Stimulated activated CD8-positive, alpha-beta memory T cell treated with anti-CD3 and anti-CD28 coated beads, Interleukin-12 subunit alpha, Interleukin-12 subunit beta, amount 100 ng/mL, for 4 hours (primary cell): ENCODE measurements around the gene C10orf105.

Experiments used
- DNase-seq: peaks from one replicate; pipeline ENCODE4 v3.0.0-alpha.2; 2020; ENCODE audit warnings: low read depth

C10orf105 gene

DNA sequence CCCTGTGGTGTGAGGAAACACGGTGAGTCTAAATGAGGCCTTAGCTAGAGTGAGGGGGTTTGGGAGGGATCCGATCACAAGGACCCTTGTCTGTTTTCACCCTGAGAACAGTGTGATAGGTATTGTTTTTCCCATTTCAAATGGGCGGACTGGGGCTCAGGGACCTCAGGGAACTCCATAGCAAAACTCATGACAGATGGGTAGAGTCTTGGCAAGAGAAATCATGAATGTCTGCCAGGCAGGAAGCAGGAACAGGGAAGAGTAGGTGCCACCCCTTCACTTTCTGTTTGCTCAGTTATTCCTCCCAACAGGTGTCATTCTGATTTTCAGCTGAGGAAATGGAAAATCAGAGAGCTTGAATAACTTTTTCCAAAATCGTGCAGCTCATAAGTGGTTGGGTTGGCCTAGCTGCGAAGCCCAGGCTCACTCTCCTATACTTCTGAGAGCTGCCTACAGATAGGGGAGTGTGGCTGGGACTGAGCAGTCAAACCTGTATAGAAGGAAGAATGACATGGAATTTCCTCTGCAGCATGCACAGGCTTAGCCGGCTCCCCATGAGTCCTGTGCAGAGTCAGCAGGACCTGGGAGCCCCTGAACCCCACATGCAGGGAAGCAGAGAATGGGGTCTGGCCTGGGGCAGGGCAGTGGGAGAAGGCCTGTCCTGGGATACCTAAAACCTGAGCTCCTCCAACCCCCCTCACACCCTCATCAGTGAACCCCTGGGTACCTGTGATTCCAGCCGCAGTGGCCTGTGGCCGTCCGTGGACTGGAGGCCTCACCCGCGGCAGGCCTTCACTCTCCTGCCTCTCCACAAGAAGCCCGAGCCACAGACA is 17.6 kb upstream of the C10orf105 start:
- DNase-seq: no peak

DNA sequence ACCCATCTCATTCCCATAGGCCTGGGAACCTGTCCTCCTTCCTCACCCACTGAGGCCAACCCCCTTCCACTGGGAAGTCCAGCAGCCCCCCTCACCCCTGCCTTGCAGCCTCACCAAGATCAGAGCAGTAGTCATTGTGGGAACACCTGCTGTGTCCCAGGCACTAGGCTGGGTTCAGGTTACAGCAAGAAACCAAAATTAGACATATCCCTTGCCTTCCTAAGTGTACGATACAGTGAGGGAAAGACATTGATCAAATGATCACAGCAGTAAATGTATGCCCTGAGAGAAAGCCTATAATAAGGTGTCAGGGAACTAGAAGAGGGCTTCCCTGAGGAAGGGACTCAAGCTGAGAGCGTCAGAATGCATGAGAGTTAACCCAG is 17.0 kb upstream of the C10orf105 start:
- no peak for DNase-seq

DNA sequence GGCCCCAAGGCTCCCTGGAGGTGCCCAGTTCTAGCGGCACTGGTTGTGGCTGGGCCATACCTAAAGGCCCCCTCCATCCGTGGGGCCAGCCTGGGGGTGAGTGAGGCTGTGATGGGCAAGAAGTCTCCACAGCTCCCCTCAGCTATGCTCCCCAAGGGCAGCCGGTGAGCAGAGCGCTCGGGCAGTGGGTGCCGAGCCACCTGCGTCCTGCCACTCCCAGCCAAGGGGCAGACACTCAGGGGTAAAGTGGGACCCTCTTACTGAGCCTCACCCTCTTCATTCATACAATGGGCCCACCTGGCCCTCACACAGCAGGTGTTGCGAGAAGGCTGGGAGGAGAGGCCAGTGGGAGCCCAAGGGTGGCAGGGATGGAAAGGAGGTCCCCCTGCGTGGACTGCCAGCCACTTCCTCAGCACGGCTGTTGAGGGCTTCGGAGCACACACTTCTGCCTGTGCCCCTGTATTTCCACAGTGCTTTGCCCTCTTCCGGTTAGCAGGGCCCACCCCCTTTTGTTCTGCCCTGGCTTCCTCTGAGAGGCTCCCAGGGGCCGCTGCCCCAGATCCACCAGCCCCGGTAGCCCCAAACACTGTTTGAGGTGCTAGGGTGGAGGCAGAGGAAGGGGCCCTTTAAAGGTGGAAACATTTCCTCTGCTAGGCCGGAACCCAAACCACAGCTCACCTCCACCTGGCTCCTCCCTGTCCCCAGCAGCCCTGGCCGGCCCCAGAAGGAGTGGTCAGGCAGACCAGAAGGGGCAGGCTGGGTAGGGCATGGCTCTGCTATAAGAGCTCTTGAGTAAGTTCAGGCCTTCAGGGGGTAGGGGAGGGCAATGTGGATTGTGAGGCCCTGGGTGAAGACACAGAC is 16.4 kb upstream of the C10orf105 start:
- DNase-seq: peak; percentile 49

DNA sequence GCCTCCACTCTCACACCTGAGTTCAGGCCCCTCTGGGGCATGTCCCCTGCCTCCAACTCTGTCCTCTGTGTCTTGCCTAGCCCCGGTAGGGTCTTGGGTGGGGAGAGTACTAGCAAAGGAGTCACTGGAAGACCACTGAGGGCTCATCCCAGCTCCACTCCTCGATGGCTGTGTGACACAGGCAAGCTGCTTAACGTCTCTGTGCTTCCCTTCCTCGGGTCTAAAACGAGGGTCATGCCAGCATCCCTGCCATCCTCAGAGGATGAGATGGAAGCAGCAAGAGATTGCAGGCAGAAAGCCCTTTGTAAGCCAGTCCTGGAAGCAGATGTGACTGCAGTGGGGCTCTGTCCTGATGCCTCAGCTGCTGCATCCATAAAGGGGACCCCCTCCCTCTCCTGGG is 15.2 kb upstream of the C10orf105 start:
- no peak for DNase-seq

DNA sequence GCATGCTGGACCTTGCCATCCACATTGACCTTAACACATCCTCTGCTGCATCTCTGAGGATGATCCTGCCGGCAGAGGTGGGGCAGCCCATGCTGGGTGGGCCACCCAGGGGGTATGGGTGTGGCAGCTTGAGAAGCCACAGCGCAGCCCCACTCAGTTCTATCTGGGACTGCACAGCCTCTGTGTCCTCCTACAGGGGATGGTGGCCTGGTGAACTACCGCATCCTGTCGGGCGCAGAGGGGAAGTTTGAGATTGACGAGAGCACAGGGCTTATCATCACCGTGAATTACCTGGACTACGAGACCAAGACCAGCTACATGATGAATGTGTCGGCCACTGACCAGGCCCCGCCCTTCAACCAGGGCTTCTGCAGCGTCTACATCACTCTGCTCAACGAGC is 12.2 kb upstream of the C10orf105 start:
- DNase-seq: no peak

DNA sequence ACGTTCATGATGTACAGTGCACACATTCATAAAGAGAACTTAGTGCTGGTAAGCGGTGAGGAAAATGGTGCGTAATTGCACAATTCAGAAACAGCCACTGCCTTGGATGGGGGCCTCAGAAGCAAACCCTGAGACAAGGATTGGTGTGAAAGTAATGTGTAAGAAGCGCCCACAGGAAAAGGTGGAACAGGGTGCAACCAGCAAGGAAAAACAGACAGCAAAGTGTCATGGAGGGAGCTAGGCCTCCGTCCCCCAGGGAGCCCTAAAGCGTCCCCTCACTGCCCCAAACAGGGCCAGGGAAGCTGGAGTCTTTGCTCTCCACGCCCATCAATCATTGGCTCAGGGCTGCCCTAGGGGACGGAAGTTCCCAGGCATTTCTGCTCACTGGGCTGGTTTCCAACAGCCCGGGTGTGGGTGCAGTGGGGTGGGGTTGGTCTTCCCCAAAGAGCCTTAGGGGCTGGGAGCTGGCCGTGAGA is 9.6 kb upstream of the C10orf105 start:
- DNase-seq: no peak

DNA sequence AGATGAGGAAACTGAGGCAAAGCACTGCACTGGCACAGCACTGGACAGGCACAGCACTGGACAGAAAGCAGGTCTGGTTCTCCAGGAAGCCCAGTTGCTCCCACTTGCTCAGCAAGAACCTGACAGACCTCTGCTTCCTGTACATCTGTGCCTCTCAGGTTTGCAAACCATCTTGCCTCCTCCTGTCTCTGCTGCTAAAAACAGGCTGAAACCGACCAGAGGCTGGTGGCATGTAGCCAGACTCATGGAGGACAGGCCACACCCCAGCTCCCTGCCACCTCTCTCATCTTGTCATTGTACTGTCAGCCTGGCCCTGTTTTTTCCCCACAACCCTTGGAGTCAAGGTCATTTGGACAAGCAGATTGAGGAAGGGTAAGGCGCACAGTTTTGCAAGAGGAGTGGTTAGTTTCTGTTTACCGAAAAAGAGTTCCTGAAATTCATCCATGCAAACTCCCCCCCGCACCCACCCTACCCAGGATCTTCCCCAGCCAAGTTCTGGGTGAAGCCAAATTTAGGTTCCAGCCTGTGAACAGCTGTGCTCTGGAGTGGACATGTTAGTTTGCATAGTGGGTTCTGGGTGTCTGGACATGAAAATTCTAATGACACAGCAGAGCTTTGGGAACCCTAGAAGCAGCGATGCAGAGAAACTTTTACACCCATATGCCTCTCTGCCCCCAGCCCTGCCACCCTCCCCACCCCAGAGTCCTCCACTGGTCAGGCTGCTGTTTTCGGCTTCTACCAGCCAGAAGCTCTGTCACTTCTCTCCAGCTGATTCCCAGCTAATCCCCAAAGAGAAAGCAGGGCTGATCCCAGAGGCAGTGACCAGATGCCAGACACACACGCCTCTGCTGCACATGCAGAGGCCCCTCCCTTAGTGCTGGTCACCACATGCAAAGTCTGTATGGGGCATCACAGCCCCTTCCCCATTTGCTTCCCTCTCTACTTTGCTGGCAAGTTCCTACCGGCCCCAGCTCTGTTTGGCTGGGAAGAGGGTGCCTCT is 8.5 kb upstream of the C10orf105 start:
- DNase-seq: no peak

DNA sequence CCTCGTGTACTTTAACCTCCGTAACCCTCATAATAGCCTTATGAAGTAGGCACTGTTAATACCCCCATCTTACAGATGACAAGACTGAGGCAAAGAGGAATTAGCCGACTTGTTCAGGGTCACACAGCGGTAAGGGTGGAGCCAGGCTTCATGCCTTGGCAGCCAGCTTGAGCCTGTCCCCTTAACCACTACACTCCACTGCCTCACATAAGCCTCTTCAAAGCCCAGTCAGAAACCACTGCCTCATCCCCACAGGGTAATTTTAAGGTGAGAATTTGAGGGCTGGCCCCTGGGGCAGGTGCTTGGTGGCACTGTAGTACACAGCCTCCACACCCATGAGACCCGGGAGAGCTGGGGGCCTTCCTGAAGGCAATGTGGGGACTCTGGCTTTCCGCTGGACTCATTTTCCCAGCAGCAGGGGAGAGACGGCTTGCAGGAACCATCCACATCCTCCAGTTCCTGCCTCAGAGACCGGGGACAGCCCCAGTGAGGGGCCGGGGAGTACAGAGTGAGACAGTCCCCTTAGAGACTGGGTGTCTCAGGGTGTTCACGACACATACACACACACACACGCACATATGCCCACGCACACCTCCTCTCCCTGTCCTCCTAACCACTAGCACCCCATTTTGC is 7.6 kb upstream of the C10orf105 start:
- no peak for DNase-seq

DNA sequence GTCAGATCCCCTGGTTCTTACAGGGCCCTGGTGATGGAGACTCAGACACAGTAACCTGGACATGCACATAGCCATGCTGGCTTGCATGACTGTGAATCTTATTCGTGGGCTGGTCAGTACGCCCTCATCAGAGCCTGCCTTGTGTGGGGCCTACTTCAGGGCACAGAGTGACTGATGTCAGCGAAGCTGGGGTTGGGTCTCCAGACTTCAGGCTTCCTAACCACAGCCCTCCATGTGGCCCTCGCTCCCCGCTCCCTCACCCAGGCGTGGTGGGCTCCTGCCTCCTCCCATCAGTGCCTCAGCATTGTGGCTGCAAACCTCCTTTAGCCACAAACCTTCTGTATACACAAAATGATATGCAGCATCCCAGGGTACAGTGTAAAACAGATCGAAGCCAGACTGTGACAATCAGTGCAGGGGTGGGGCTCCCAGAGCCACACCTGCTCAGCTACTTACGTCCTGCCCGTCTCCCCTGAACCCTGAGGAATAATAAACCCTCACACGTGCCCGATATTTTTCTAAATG is 7.1 kb upstream of the C10orf105 start:
- DNase-seq: no peak

DNA sequence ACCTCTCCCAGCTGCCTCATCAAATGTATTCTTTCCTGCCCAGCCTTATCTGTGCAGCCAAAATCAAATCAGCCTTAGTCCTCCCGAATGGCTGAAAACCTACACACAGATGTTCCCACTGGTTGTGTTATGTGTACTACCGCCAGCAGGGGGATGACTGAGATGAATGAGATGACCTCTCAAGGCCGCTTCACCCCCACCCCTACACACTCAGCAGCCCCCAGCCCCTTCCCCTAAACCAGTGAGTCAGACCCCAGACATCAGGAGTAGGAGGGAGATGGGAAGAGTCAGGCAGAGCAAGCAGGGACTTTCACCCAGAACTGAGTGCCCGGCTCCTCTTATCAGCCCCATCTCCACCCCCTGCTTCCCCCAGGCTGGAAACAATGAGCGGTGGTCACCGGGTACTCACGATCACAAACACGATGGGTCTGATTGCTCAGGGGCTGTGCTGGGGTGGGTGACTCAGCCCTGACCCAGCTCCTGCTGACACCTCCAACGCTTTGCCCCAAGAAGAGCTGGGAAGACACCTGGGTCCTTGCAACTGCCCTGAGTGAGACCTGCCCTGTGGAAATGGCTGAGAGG is 6.5 kb upstream of the C10orf105 start:
- peak; percentile 76 for DNase-seq

DNA sequence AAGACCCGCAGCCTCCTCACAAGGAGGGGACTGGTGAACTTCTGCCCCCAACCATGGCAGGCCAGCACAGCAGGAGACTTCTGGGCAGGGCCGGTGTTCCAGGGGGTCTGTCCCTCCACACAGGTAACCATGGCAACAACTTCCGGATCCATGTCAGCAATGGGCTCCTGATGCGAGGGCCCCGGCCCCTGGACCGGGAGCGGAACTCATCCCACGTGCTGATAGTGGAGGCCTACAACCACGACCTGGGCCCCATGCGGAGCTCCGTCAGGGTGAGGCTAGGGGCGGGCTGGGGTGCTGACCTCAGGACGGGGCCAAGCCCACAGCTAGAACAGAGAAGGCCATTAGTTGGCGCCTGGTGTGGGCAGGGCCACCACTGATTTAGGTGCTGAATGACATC is 5.7 kb upstream of the C10orf105 start:
- no peak for DNase-seq

DNA sequence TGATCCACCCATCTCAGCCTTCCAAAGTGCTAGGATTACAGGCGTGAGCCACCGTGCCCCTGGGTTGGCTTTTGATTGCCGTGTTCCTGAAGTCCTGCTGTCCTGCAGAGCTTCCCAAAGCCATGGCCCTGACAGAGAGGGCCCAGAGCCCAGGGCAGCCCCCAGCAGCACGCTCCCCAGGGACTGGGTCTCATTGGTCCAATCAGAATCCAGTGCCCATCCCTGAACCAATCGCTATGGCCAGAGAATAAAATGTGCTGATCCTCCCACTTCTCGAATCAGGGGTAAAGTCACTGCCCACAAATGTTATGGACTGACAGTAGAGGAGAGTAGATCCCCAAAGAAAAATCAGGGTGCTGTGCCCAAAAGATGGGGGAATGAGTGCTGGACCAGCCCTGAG is 5.0 kb upstream of the C10orf105 start:
- no peak for DNase-seq

DNA sequence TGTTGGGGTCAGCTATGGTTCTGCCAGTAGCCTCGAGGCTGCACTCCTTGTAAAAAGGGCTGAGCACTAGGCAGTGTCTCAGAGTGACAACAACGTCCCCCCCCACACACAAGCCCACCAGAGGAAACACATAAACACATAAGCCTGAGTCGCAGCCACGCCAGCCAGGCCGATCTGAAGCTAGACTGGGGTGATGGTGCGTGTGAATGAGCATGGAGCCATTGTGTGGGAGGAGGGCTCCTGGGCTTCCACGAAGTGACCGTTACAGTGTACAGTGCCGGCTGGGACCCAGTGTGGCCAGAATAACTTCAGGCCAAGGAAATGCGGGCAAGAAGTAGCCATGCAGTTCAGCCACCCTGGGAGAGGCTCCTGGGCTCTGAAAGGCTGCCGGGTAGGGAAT is 3.7 kb upstream of the C10orf105 start:
- no peak for DNase-seq

DNA sequence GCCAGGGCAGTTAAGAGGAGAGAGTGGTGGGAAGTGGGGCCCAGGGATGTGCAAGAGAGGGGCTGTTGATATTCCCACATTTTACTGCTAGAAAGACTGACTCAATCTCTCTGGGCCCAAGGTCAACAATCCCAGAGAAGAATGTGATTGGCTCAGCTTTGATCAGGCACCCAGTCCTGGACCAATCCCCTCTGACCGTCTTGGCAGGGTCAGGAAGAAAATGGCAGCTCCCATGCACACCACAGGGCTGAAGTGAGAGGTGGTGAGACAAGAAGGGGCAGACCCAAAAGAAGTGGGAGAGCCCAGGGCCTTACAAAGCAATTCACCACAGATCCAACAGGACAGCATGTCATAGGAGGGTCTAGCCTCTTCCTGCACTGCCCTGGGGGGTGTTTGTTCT is 3.3 kb upstream of the C10orf105 start:
- DNase-seq: no peak

DNA sequence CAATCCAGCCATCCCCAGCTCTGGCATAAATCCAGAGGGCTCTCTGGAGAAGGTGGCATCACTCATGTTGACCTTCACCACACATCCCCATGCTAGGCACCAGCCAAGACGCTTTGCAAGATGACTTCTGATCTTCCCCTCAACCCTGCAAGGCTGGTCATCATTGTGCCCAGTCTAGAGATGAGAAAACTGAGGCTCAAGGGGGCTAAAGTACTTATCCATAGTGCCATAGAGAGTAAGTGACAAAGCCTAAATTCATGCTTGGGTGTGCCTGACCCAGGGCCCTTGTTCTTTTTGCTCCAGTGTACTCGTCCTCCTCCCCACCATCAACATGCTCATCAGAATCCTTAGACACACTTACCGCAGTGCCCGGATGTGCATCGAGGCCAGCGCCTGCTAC is 1.7 kb upstream of the C10orf105 start:
- no peak for DNase-seq

DNA sequence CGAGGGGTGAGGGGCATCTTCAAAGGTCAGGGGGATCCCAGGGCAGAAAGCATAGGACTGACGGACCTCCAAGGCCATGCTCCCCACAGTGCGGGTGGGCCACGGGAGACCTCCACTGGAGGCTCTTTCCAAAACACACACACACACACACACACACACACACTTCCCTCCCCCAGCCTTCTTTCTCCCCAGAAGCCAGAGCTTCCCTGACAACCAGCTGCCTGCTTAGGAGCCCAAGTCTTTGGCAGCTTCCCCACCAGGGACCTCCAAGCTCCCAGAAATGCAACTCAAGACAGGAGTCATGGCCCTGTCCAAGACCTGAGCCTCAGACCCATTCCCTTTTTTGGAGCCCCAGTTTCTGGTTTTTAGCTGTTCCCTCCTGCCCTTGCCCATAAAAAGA is 710 bp upstream of the C10orf105 start:
- no peak for DNase-seq

DNA sequence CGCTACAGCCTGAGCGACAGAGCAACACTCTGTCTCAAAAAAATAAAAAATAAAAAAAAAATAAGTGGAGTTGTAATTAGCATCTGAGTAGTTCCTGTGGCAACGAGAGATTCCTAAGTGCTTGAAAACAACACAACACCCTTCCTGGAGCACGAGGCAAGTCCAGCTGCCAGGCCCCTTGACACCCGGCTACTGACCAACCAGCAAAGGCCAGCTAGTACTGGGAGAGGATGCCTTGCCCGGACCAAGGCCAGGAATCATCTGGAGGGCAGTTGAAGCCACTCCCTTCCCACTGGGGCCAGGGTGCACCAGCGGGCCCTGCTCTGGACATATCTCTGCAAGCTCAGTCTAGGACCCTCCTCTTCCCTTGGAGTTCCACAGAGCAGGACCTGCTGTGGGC is 536 bp downstream of the C10orf105 start:
- no peak for DNase-seq

DNA sequence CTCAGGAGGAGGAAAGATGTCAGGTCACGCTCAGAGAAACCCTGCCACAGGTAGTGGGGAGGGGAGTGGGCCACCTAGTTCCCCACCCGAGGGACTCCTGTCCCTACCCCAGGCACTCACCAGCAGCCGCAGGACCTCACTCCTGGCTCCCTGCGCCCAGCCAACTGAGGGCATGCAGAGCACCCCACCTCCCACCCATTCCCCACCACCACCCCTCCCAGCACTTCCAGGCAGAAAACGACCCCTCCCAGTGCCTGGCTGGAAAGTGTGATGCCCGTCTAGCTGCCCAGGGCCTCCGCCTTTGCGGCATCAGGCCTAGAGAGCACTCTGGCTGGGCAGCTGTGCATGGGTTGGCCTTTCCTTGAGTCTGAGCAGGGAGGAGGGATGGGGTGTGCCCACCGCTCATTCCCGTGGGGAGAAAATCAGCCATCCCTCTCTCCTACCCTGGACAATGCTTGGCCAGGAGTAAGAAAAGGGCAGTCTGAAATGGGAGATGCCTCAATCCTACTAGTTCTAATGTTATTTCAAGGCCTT is 1.3 kb downstream of the C10orf105 start:
- no peak for DNase-seq

DNA sequence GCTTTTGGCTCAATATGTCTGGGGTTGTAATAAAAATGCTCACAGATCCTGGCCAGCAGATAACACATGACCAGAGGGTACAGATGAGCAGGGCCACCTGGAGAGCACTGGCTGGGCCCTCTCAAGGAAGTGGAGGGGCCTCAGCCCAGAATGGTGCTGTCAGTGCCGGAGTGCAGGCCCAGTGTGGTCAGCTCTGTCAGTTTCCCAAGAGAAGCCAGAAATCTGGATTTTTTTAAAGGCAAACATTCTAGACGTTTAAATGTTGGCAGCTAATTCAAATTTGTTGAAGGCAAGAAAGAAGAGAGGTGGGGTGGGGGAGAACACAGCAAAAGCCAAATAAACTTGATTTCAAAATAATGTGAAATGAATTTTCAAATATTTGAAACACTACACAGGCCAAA is 2.0 kb downstream of the C10orf105 start:
- DNase-seq: no peak

DNA sequence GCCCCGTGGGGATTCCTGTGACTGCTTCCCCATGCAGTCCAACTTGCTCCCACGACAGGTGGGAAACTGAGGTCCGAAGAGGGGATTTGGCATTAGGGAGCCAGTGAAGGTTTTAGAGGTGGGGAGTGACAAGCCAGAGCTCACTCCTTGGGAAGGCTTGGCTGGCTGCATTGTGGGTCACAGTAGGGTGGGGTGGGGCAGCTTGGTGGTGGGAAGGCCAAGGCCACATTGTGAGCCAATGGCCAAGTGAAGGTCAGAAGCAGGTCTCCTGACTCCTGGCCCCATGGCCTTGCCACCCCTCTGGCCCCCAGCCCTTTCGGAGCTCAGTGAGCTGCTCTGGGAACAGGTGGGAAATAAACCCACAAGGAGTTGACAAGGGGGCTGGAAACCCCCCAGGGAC is 2.5 kb downstream of the C10orf105 start:
- no peak for DNase-seq

DNA sequence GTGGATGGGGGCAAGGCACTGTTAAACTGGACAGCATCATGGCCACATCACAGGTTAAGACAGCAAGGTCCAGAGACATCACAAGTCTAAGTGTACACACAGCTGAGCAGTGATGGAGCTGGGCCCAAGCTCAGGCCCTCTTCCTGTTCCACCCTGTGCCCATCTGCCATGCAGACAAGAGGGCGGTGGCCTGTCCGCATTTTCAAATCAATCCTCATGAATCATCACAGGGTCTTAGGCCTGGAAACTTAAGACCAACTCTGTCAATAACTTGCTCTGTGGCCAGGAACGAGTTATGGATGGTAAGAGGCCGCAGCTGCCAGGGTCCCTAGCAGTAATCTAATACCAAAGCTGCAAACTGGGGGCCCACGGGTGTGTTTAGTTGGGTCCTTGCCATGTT is 3.2 kb downstream of the C10orf105 start:
- DNase-seq: no peak
